ENCODE results near the gene RTTN.

GRCh38 chr18:70074116-70074515 lies 131.4 kb downstream of the RTTN start:
- TF ChIP-seq CTCF (IDR thresholded peaks at IDR 0.05) (no peak), IRF3 (IDR thresholded peaks at IDR 0.05; ENCODE audit: low read depth, low read length) (no peak)

Data from SK-N-SH (cell line).